Subcutaneous abdominal adipose tissue (tissue), 5 donors: ENCODE data around the gene PPM1D.
"Not testable (repeated sequence)": the region's sequence is repeated elsewhere in the genome, so short reads cannot be mapped to it uniquely, and the experiment has no call there.

Experiments
- H3K27ac ChIP-seq: one replicate; pipeline ENCODE4 v1.7.0; 2013; ENCODE audit warnings: low read depth, mild to moderate bottlenecking, inconsistent platforms, low read length, moderate library complexity
- H3K27me3 ChIP-seq, 5 donors: one replicate each; pipeline ENCODE4 v1.7.0; 2013; ENCODE audit warnings: low read length in 5 of 5, inconsistent platforms in 1 of 5; ENCODE audit not compliant: control insufficient read depth in 5 of 5, insufficient read depth in 4 of 5
- H3K36me3 ChIP-seq, 5 donors: one replicate each; pipeline ENCODE4 v1.7.0; 2013; ENCODE audit warnings: low read length in 5 of 5; ENCODE audit not compliant: control insufficient read depth in 5 of 5, insufficient read depth in 5 of 5
- H3K4me1 ChIP-seq, 5 donors: one replicate each; pipeline ENCODE4 v1.7.0; 2013; ENCODE audit warnings: low read length in 5 of 5, mild to moderate bottlenecking in 3 of 5, moderate library complexity in 1 of 5; ENCODE audit not compliant: control insufficient read depth in 5 of 5, insufficient read depth in 5 of 5
- H3K4me3 ChIP-seq, 5 donors: one replicate each; pipeline ENCODE4 v1.7.0; 2013; ENCODE audit warnings: low read length in 5 of 5, low read depth in 1 of 5
- H3K9ac ChIP-seq, 5 donors: one replicate each; pipeline ENCODE4 v1.7.0; 2013; ENCODE audit warnings: low read length in 5 of 5, mild to moderate bottlenecking in 4 of 5, moderate library complexity in 3 of 5
- H3K9me3 ChIP-seq, 5 donors: one replicate each; pipeline ENCODE4 v1.7.0; 2013; ENCODE audit warnings: low read length in 5 of 5; ENCODE audit not compliant: control insufficient read depth in 5 of 5
- donor health status: healthy.
- donor health status: healthy.
- donor health status: healthy.
- donor health status: healthy.
- donor health status: healthy.

The PPM1D gene

DNA sequence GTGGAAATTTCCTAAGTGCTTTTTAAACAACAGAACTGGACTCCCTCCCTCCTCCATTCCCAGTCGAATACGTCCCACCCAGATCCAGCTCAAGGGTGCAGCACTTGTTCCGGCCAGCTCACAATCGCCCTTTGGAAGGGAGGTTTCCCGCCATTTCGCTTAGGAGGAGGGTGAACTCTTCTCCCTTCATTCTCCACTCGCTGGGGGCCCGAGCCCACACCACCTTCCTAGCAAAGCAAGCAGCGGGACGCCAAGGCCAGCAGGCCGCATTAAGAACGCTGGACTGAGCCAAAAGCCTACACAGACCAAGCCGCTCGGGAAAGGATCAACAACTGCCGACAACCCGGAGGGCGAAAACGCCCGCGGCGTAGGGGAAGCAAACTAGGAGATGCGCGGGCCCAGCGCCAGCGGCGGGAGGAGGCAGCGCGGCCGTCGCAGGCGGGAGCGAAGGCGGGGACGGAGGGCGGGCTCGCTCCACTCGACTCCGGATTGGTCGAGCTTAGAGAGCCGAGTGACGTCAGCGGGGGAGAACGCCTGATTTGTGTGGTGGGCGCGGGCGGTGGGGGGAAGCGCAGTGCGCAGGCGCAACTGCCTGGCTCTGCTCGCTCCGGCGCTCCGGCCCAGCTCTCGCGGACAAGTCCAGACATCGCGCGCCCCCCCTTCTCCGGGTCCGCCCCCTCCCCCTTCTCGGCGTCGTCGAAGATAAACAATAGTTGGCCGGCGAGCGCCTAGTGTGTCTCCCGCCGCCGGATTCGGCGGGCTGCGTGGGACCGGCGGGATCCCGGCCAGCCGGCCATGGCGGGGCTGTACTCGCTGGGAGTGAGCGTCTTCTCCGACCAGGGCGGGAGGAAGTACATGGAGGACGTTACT is at the start of gene PPM1D:
Gene PPM1D (plus strand): TSS at position 574 of the 870 bp plus-strand sequence. CDS start 222 bp downstream, at position 796.
- peaks cover 3 to 44% (median 40%) of the 10 kb centered on the region in 5 donors for H3K4me1 ChIP-seq
- H3K36me3 ChIP-seq = no peaks in the 10 kb centered on the region
- no peaks in the 10 kb centered on the region for H3K27me3 ChIP-seq
- peak within 1 kb of the TSS; percentile 63 to 98 (median 96) for H3K9ac ChIP-seq
- peak within 1 kb of the TSS; percentile 88 for H3K27ac ChIP-seq
- no peaks in the 10 kb centered on the region for H3K9me3 ChIP-seq
- peak within 1 kb of the TSS; percentile 89 to 98 (median 96) for H3K4me3 ChIP-seq

DNA sequence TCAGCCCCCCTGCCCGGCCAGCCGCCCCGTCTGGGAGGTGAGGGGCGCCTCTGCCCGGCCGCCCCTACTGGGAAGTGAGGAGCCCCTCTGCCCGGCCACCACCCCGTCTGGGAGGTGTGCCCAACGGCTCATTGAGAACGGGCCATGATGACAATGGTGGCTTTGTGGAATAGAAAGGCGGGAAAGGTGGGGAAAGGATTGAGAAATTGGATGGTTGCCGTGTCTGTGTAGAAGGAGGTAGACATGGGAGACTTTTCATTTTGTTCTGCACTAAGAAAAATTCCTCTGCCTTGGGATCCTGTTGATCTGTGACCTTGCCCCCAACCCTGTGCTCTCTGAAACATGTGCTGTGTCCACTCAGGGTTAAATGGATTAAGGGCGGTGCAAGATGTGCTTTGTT is 47.7 kb upstream of the PPM1D start:
- H3K27me3 ChIP-seq, H3K27ac ChIP-seq, H3K4me3 ChIP-seq, H3K4me1 ChIP-seq, H3K36me3 ChIP-seq, H3K9me3 ChIP-seq, H3K9ac ChIP-seq: not testable (repeated sequence)

GRCh38 chr17:60554377-60554788 is 45.6 kb upstream of the PPM1D start:
- H3K4me3 ChIP-seq = no peak overlapping the region
- peaks cover 0 to 8% (median 3%) of the 10 kb centered on the region in 5 donors for H3K9me3 ChIP-seq
- peaks cover 0 to 4% (median 0%) of the 10 kb centered on the region in 5 donors for H3K4me1 ChIP-seq
- H3K27me3 ChIP-seq = no peaks in the 10 kb centered on the region
- no peaks in the 10 kb centered on the region for H3K36me3 ChIP-seq
- H3K9ac ChIP-seq = no peak overlapping the region
- H3K27ac ChIP-seq = no peak overlapping the region

GRCh38 chr17:60555786-60556185 is 44.2 kb upstream of the PPM1D start:
- H3K36me3 ChIP-seq = no peaks in the 10 kb centered on the region
- H3K4me3 ChIP-seq = no peak overlapping the region
- peaks cover 0 to 4% (median 0%) of the 10 kb centered on the region in 5 donors for H3K4me1 ChIP-seq
- no peak overlapping the region for H3K27ac ChIP-seq
- peaks cover 0 to 8% (median 3%) of the 10 kb centered on the region in 5 donors for H3K9me3 ChIP-seq
- H3K27me3 ChIP-seq = no peaks in the 10 kb centered on the region
- H3K9ac ChIP-seq = no peak overlapping the region

GRCh38 chr17:60557805-60558204 is 42.2 kb upstream of the PPM1D start:
- peaks cover 0 to 8% (median 3%) of the 10 kb centered on the region in 5 donors for H3K9me3 ChIP-seq

GRCh38 chr17:60559659-60559994 is 40.4 kb upstream of the PPM1D start:
- no peak overlapping the region for H3K27ac ChIP-seq

More at GRCh38 chr17:60557805-60558204, 42.2 kb upstream of the PPM1D start:
- Histone ChIP-seq H3K4me3 (no peak overlapping the region), H3K27ac (no peak overlapping the region), H3K27me3 (no peaks in the 10 kb centered on the region), H3K36me3 (no peaks in the 10 kb centered on the region), H3K9ac (no peak overlapping the region), H3K4me1 (peaks cover 0 to 13% (median 3%) of the 10 kb centered on the region in 5 donors)

DNA sequence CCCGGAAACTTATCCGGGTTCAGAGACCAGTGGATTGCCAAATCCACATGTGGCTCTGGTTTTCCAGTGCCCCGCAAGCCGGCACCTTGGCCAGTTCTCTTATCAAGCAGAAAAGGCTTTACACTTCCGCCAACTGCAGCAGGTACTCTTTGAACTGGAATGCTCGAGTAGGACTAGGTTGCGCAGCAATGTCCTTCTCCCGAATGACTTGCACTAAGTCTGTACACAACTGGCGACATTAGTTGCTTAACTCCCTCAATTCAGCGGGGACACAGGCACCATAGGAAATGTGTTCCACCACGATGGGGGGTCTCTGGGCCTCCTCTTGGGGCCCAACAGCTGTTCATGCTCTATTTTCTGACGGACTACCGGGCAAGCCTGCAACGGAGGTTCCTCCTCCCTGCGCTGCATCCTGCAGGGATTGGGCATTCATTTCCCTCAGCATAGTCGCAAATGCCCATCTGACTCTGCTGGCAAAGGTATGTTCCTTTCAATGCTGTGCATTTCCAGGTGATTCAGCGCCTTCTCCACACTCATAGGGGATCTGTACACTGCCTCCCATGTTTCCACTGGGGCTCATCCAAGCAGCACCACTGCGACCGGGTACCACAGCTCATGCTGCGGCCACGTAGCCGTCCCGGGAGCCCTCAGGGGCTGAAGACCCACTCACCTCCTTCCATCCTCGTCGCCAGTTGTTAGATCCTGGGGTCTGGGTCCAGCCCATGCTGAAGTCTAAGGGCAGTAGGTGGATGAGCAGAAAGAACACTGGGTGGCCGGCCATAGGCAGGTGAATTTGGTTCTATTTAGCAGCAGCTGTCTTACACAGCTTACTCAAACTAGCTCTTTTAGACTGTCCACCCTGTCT is 39.8 kb upstream of the PPM1D start:
- Histone ChIP-seq H3K27ac (no peak overlapping the region), H3K9ac (no peak overlapping the region), H3K9me3 (no peaks in the 10 kb centered on the region), H3K36me3 (no peaks in the 10 kb centered on the region), H3K4me1 (peaks cover 0 to 9% (median 3%) of the 10 kb centered on the region in 5 donors), H3K27me3 (no peaks in the 10 kb centered on the region), H3K4me3 (no peak overlapping the region)

More at GRCh38 chr17:60559659-60559994, 40.4 kb upstream of the PPM1D start:
- Histone ChIP-seq H3K4me3 (no peak overlapping the region), H3K9me3 (no peaks in the 10 kb centered on the region), H3K27me3 (no peaks in the 10 kb centered on the region), H3K9ac (no peak overlapping the region), H3K4me1 (peaks cover 0 to 9% (median 3%) of the 10 kb centered on the region in 5 donors), H3K36me3 (no peaks in the 10 kb centered on the region)

GRCh38 chr17:60560860-60561257 is 39.1 kb upstream of the PPM1D start:
- H3K4me1 ChIP-seq = peaks cover 0 to 9% (median 3%) of the 10 kb centered on the region in 5 donors
- H3K27ac ChIP-seq = no peak overlapping the region
- H3K9me3 ChIP-seq = no peaks in the 10 kb centered on the region
- H3K27me3 ChIP-seq = no peaks in the 10 kb centered on the region
- H3K36me3 ChIP-seq = no peaks in the 10 kb centered on the region
- no peak overlapping the region for H3K4me3 ChIP-seq
- no peak overlapping the region for H3K9ac ChIP-seq

GRCh38 chr17:60562421-60562820 is 37.6 kb upstream of the PPM1D start:
- H3K27me3 ChIP-seq = no peaks in the 10 kb centered on the region
- no peaks in the 10 kb centered on the region for H3K36me3 ChIP-seq
- H3K9ac ChIP-seq = peak overlapping the region in 1 of 5 donors; percentile 41
- no peak overlapping the region for H3K27ac ChIP-seq
- H3K9me3 ChIP-seq = no peaks in the 10 kb centered on the region
- H3K4me3 ChIP-seq = no peak overlapping the region
- H3K4me1 ChIP-seq = peaks cover 0 to 9% (median 3%) of the 10 kb centered on the region in 5 donors

GRCh38 chr17:60563743-60564142 is 36.2 kb upstream of the PPM1D start:
- H3K36me3 ChIP-seq = no peaks in the 10 kb centered on the region
- peaks cover 0 to 9% (median 3%) of the 10 kb centered on the region in 5 donors for H3K4me1 ChIP-seq

More at GRCh38 chr17:60563743-60564142, 36.2 kb upstream of the PPM1D start:
- H3K9me3 ChIP-seq = no peaks in the 10 kb centered on the region
- H3K27me3 ChIP-seq = no peaks in the 10 kb centered on the region
- H3K27ac ChIP-seq = no peak overlapping the region
- H3K9ac ChIP-seq = no peak overlapping the region
- H3K4me3 ChIP-seq = no peak overlapping the region
